ENCODE data around the gene GPX1. TPM values are rescaled to one million over a fixed set of nuclear protein-coding genes. Genes with fewer than 3 reads are reported as not detected.
"Not testable (repeated sequence)": the region's sequence is repeated elsewhere in the genome, so short reads cannot be mapped to it uniquely, and the experiment has no call there.

GPX1 gene
- total and polyA plus RNA-seq, 9 donors = 28.1 to 207 (median 152) TPM

DNA sequence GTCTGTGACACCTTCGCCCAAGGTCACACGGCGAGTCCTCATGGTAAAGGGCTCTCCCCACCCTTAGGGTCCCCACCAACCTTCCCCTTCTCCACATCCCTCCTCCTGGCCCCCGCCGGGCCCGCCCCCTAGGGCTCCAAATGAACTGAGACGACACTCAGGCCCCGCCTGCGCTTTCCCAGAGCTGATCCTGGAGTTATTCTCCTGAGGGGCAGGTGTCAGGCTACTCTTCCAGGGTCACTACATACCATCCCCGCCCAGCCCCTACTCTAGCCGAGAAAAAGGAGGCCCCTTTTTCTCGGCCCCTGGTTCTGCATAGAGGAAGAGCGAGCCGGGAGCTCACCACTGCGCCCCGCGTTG, 18.6 kb downstream of the GPX1 start:
- Histone ChIP-seq H3K9me3 (no peaks in the 10 kb centered on the region), H3K27ac (peak overlapping the region; percentile 40 to 92), H3K4me3 (peak overlapping the region; percentile 92), H3K4me1 (ENCODE audit: insufficient read depth) (peaks cover 5% of the 10 kb centered on the region), H3K27me3 (no peaks in the 10 kb centered on the region), H3K36me3 (no peaks in the 10 kb centered on the region)
- peak in 4 of 5 donors; percentile 22 to 56 (median 44) for DNase-seq
- TF ChIP-seq EP300 (IDR thresholded peaks at IDR 0.05) = no peak
- TF ChIP-seq POLR2A (IDR thresholded peaks at IDR 0.05) = no peak
- intact Hi-C loops (cut with DNase I) = loop anchor here in 1 of 4 donors (10.0 kb wide), 1 partner anchor 105 kb away; no protein-coding TSS in a partner anchor
- 0 to 2% (median 1%) methylated on average over 17 of the region's 17 CpGs for WGBS, 3 donors

DNA sequence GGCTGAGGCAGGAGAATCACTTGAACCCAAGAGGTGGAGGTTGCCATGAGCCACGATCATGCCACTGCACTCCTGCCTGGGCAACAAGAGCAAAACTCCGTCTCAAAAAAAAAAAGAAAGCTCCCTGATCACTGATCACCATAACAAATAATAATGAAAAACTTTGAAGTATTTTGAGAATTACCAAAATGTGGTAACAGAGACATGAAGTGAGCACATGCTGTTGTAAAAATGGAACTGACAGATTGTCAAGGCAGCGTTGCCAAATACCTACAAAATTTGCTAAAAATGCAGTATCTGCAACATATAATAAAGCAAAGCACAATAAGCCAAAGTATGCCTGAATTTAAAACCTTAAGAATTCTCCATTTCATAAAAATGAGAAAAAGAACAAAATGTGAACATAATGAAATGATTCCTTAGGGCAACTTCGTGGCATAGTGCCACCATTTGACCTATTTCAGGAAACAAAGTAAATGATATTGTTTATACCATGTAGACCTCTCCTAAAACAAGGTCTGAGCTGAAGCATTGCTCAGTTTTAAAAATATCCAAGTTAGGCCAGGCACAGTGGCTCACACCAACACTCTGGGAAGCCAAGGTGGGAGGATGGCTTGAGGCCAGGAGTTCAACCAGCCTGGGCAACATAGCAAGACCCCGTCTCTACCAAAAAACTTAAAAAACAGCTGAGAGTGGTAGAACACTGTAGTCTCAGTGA, 24.1 kb downstream of the GPX1 start:
- H3K4me1 ChIP-seq (ENCODE audit: insufficient read depth) = peaks cover 3% of the 10 kb centered on the region
- intact Hi-C loops (cut with DNase I) = loop anchor here in 1 of 4 donors (10.0 kb wide), 1 partner anchor 111 kb away; no protein-coding TSS in a partner anchor
- DNase-seq = no peak
- 85 to 91% (median 87%) methylated on average over 5 of the region's 5 CpGs for WGBS, 3 donors
- no peaks in the 10 kb centered on the region for H3K27me3 ChIP-seq
- TF ChIP-seq, protein P1, sequence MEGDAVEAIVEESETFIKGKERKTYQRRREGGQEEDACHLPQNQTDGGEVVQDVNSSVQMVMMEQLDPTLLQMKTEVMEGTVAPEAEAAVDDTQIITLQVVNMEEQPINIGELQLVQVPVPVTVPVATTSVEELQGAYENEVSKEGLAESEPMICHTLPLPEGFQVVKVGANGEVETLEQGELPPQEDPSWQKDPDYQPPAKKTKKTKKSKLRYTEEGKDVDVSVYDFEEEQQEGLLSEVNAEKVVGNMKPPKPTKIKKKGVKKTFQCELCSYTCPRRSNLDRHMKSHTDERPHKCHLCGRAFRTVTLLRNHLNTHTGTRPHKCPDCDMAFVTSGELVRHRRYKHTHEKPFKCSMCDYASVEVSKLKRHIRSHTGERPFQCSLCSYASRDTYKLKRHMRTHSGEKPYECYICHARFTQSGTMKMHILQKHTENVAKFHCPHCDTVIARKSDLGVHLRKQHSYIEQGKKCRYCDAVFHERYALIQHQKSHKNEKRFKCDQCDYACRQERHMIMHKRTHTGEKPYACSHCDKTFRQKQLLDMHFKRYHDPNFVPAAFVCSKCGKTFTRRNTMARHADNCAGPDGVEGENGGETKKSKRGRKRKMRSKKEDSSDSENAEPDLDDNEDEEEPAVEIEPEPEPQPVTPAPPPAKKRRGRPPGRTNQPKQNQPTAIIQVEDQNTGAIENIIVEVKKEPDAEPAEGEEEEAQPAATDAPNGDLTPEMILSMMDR (IDR thresholded peaks at IDR 0.05) = no peak
- no peak for TF ChIP-seq EP300 (IDR thresholded peaks at IDR 0.05)
- TF ChIP-seq POLR2A (IDR thresholded peaks at IDR 0.05) = no peak
- H3K36me3 ChIP-seq = no peaks in the 10 kb centered on the region
- H3K27ac ChIP-seq = no peak overlapping the region
- no peaks in the 10 kb centered on the region for H3K9me3 ChIP-seq
- no peak overlapping the region for H3K4me3 ChIP-seq

DNA sequence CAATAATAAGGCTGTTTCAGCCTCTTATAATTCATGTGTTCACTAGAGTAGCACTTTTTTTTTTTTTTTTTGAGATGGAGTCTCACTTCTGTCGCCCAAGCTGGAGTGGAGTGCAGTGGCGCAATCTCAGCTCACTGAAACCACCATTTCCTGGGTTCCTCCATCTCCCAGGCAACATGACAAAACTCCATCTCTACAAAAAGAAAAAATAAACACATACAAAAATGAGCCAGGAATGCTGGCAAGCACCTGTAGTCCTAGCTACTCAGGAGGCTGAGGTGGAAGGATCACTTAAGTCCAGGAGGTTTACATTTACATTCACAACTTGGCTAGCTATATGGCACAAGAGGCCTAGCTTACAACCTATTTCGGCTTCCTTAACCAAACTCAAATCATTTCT, 25.1 kb downstream of the GPX1 start:
- no peaks in the 10 kb centered on the region for H3K27me3 ChIP-seq
- H3K36me3 ChIP-seq = no peaks in the 10 kb centered on the region
- H3K27ac ChIP-seq = no peak overlapping the region
- H3K4me1 ChIP-seq (ENCODE audit: insufficient read depth) = no peaks in the 10 kb centered on the region
- DNase-seq = no peak
- TF ChIP-seq POLR2A (IDR thresholded peaks at IDR 0.05) (no peak), EP300 (IDR thresholded peaks at IDR 0.05) (no peak)
- TF ChIP-seq, protein P1 (IDR thresholded peaks at IDR 0.05) = no peak
- no peaks in the 10 kb centered on the region for H3K9me3 ChIP-seq
- WGBS, 3 donors = 84 to 86% (median 84%) methylated on average over 3 of the region's 3 CpGs
- intact Hi-C loops (cut with DNase I) = loop anchor here in 1 of 4 donors (10.0 kb wide), 1 partner anchor 112 kb away; no protein-coding TSS in a partner anchor
- no peak overlapping the region for H3K4me3 ChIP-seq

DNA sequence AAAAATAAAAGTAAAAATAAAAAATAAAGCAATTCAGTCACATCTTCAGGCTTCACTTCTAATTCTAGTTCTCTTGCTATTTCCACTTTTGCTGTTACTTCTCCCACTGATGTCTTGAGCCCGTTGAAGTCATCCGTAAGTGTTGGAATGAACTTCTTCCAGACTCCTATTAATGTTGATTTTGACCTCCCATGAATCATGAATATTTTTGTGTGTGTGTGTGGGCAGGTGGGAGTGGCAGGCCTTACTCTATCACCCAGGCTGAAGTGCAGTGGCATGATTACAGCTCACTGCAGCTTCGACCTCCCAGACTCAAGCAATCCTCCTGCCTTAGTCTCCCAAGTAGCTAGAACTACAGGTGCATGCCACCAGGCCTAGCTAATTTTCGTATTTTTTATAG, 29.0 kb downstream of the GPX1 start:
- no peak for DNase-seq
- no peak for TF ChIP-seq EP300 (IDR thresholded peaks at IDR 0.05)
- TF ChIP-seq POLR2A (IDR thresholded peaks at IDR 0.05) = no peak
- TF ChIP-seq, protein P1 (IDR thresholded peaks at IDR 0.05) = no peak
- Histone ChIP-seq H3K4me1 (ENCODE audit: insufficient read depth) (no peaks in the 10 kb centered on the region), H3K36me3 (no peaks in the 10 kb centered on the region), H3K9me3 (no peaks in the 10 kb centered on the region), H3K27ac (no peak overlapping the region), H3K4me3 (no peak overlapping the region), H3K27me3 (no peaks in the 10 kb centered on the region)
- intact Hi-C loops (cut with DNase I) = no loop called here
- WGBS, 3 donors = 76 to 83% (median 78%) methylated on average over 4 of the region's 4 CpGs

DNA sequence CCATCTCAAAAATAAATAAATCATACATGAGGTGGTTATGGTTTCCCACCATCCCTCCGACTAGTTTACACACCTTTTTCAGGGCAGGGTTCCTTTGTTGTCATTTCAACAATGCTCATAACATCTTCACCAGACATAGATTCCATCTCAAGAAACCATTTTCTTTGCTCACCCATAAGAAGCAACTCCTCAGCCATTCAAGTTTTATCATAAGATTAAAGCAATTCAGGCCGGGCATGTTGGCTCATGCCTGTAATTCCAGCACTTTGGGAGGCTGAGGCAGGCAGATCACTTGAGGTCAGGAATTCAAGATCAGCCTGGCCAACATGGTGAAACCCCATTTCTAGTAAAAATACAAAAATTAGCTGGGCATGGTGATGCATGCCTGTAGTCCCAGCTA, 29.8 kb downstream of the GPX1 start:
- H3K36me3 ChIP-seq; H3K4me3 ChIP-seq; H3K27ac ChIP-seq; DNase-seq; H3K4me1 ChIP-seq (ENCODE audit: insufficient read depth); intact Hi-C loops (cut with DNase I); H3K27me3 ChIP-seq; H3K9me3 ChIP-seq: not testable (repeated sequence)
- WGBS, 3 donors = 63 to 84% (median 77%) methylated on average over 2 of the region's 2 CpGs
